ENCODE data around the gene LPAR3.

GRCh38 chr1:84861988-84862644 lies 30.9 kb downstream of the LPAR3 start:
- TF ChIP-seq CTCF (IDR thresholded peaks at IDR 0.05) (no peak), POLR2A (IDR thresholded peaks at IDR 0.05) (no peak)

Data from tibial nerve (tissue), 3 donors.